Epidermal melanocyte (primary cell): Measurements from ENCODE around the gene BHLHE23.

Experiments
- DNase-seq: peaks from one replicate; pipeline ENCODE4 v3.0.0; 2011; ENCODE audit warnings: low spot score; ENCODE audit not compliant: insufficient read length

Gene BHLHE23

GRCh38 chr20:63009988-63010769, 3.4 kb upstream of the BHLHE23 start:
- DNase-seq = no peak

DNA sequence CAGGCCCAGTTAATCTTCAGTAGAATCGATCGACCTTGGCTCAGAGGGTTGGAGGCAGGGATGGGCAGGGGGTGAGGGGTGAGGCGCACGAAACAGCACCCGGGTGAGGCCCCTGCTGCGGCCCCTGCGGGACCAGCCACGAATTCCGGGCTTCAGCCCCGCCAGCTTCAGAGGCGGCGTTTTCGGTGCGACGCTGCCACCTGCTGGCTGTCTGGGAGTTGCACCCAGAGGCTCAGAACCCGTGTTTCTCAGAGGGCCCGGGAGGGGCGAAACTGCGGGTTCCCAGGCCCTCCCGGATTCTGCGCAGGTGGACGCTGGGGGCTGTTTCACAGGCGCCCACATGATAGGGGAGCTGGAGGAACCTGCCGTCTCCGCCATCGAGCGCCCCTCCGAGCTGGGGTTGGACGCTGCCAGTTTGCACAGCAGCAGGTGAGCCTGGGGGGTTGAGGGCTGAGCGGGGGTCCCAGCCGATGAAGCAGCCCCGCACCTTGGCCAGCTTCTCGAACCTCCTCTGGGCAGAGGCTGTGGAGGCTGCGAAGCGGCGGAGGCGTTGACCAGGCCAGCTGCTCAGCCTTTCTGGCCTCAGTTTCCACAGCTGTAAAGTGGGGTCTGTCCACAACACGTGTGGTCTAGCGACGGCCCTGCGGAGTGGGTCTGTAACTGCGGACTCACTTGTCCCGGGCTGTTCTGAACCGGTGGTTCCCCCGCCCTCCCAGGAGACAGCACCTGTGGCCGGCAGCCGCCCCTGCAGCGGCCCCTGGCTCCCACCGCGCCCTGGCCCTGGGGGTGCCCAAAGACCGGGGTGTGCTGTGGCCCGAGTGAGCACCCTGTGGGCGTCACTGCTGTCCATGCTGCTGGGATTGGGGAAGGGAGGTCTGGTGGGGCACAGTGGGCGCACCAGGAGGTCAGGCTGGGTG, 2.5 kb upstream of the BHLHE23 start:
- DNase-seq = peak; percentile 98

GRCh38 chr20:63008541-63009044, 1.8 kb upstream of the BHLHE23 start:
- no peak for DNase-seq

GRCh38 chr20:63007646-63008488, 1.1 kb upstream of the BHLHE23 start:
- no peak for DNase-seq

- DNase-seq = no peak
These were observed 539 bp upstream of the BHLHE23 start for GRCh38 chr20:63007360-63007645.

- no peak for DNase-seq
These were observed 763 bp downstream of the BHLHE23 start for GRCh38 chr20:63005862-63006539.

- DNase-seq = no peak
These were observed 1.4 kb downstream of the BHLHE23 start for GRCh38 chr20:63005365-63005861.

DNA sequence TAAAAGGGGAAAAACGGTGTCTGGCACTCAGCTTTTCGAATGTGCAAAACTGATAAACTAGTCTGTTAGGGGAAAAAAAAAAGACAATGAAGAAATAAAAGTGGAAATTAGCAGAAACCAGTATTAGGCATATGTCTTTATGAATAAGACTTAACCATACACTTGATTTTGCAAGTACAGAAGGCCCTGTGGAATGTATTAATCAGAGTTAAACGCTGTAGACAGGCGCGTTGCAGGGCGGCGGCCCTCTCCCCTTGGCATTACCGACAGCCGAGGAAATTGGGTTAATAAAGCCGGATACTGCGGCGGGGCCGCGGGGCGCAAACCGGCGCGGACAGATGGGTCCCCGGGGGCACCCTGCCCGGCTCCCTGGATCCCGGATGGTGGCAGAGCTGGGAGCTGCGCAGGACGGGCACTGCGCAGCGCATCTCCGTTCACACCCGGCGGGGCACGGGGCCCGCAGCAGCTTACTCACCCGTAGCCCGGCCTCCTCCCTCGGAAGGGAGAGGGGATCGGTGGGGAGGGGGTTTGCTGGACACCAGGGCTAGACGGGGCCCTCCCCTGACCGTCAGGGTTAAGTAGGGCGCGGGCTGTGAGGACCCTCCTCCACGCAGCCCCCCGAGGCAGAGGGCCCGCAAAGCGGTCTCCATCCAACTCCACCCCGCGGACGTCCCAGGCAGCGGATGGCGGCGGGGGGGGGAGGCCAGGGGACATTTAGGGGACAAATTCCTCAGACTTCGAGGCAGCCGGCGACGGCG, 2.0 kb downstream of the BHLHE23 start:
- no peak for DNase-seq

DNA sequence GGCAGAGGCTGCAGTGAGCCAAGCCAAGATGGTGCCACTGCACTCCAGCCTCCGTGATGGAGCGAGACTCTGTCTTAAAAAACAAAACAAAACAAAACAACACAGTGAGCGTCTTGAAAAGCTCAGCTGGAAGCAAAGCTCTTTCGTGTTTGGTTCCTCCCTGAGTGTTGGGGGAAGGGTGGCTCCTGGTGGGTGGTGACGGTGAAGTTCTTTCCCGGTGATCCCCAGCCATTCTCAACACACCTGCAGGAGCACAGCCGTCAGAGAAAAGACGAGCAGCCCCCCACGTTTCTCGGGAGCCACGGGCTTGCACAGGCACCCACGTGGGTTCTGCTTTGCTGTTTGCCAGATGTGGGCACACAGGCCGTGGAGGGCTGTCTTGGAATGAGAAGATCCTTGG, 3.2 kb downstream of the BHLHE23 start:
- no peak for DNase-seq

GRCh38 chr20:63002511-63002910, 4.3 kb downstream of the BHLHE23 start:
- DNase-seq = no peak

DNA sequence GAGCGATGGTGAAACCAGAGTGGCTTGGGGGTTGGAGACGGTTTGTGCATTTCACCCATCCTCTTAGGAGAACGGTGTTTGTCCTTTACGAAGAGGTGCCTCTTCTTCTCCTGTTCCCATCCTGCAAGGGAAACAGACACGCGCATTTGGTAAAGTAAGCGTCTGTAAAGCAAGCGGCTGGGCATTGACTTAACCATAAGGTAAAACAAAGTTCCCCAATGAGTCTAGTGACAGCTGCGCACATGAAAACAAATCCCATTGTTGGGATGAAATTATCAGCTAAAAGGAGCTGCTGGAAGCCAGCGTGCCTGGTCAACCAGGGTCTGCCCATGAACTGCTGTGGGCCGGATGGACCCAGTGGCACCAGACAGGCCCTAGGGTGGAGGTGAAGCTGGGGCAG, 5.8 kb downstream of the BHLHE23 start:
- no peak for DNase-seq

DNA sequence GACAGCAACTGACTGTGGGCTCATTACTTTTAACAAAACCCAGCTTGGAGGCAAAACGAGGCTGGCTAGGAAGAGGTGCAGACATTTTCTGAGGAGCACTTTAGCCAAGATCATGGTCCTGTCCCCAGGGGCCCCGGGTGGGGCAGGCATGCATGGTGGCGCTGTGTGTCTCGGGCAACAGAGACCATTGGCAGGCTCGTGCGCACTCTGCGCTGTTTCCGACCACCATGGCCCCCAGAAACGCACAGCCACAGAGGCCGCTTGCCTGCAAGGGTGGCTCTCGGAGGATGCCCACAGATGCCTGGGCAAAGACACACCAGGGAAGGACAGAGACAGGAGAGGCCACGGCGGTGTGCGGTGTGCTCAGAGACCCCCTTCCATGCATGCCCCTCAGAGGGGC, 6.7 kb downstream of the BHLHE23 start:
- DNase-seq = no peak

- no peak for DNase-seq
These were observed 7.2 kb downstream of the BHLHE23 start for GRCh38 chr20:62999580-62999979.

GRCh38 chr20:62998449-62998848, 8.3 kb downstream of the BHLHE23 start:
- no peak for DNase-seq

- DNase-seq = no peak
These were observed 9.2 kb downstream of the BHLHE23 start for GRCh38 chr20:62997417-62998035.

- DNase-seq = no peak
These were observed 10.2 kb downstream of the BHLHE23 start for GRCh38 chr20:62996596-62996982.

GRCh38 chr20:62995898-62996595, 10.7 kb downstream of the BHLHE23 start:
- no peak for DNase-seq

- no peak for DNase-seq
These were observed 11.3 kb downstream of the BHLHE23 start for GRCh38 chr20:62995481-62995880.

DNA sequence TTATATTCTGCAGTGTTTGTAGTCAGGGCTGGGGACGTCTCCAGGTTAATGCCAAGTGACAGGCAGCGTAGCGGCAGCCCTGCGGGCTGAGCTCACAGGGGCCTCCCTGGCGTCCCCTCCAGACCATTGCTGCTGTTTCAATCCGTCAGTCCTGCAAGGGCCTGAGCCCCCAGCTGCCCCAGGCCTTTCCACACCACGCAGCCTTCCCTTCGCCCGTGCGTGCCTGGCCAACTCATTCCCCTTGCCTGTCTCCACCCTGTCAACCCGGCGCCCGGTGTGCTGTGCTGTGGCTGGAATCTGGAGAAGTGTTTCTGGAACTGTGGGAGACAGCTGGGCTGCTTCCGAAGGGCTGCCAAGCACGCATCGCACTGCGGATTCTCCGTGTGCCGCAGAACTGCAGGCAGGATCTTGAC, 11.9 kb downstream of the BHLHE23 start:
- DNase-seq = no peak
